Dedifferentiated amniotic fluid mesenchymal stem cell (primary cell): Measurements from ENCODE around the gene C1orf35.
A peak's percentile ranks its signal among the peaks of the same experiment; 100 is the strongest.

ENCODE experiments used
- DNase-seq: peaks from one replicate; pipeline ENCODE4 v3.0.0-alpha.2; 2016; ENCODE audit errors: extremely low spot score

C1orf35 gene

GRCh38 chr1:228094432-228095016, 8.6 kb downstream of the C1orf35 start:
- no peak for DNase-seq

- no peak for DNase-seq
Observed at GRCh38 chr1:228093050-228093906, 9.8 kb downstream of the C1orf35 start.

DNA sequence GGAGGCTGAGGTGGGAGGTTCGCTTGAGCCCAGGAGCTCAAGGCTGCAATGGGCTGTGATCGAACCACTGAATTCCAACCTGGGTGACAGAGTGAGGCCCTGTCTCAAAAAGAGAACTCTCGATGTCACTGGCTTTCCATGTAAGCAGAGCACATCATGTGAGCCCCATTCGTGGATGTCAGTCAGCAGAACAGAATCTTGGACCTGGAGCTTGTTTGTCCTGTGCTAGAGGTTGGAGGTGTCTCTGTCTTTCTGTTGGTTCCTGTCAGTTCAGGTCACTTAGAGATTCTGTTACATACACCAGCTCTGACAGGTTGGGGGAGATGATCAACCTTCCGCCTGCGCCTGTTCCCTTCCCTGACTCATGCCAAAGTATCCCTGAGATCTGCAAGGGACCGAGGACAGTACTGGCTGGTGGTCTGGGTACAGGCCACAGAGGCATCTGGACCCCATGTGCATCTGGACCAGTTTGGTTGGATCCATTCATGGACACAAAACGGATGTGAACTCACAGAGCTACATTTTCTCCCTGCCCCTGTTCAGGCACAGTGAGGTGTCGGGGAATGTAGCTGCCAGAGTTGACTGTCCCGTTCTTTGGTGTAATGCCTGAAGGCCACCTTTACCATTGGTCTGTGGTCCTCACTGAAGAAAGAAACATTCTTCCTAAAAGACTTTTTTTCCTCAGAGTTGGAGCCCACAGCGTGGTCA, 10.6 kb downstream of the C1orf35 start:
- no peak for DNase-seq

- no peak for DNase-seq
Observed at GRCh38 chr1:228091084-228091483, 12.0 kb downstream of the C1orf35 start.

- DNase-seq, result no peak
Observed at GRCh38 chr1:228090613-228091081, 12.5 kb downstream of the C1orf35 start.

DNA sequence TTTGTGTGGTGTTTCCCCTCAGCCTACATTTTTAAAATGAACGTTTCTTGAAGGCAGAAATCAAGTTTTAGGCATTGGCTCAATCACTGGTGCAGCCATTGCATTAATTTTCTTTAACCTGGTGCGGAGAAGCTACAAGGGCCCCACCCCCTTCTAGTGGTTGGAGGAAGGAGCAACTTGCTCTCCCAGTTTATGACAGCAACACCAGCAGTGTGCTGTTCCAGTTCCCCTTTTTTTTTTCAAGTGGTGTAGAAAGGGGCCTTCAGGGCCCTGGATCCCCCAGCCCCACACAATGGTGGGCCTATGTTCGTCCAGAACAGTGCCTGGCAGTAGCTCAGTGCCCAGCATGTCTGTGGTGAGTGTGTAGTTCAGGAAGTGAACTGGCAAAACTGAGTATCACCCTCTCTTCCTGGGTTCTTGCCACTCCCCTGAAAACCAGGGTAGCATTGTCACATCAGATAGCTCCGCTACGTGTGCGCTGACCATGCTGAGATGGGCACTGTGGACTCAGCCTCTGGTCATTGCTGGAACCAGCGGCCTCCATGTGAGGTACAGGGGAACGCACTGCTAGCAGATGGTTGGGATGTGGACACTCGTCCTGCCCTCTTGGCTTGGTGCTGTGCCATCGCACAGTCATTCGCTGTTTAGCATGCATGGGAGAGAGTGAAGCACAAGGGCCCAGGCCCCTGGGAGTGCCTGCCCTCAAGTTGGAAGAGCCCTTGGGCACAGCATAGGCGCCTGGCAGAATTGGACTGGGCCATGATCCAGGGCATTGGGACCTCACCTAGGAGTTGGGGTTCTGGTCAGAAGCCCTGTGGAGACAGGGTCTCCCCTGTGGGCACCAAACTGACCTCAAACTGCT, 13.4 kb downstream of the C1orf35 start:
- no peak for DNase-seq

DNA sequence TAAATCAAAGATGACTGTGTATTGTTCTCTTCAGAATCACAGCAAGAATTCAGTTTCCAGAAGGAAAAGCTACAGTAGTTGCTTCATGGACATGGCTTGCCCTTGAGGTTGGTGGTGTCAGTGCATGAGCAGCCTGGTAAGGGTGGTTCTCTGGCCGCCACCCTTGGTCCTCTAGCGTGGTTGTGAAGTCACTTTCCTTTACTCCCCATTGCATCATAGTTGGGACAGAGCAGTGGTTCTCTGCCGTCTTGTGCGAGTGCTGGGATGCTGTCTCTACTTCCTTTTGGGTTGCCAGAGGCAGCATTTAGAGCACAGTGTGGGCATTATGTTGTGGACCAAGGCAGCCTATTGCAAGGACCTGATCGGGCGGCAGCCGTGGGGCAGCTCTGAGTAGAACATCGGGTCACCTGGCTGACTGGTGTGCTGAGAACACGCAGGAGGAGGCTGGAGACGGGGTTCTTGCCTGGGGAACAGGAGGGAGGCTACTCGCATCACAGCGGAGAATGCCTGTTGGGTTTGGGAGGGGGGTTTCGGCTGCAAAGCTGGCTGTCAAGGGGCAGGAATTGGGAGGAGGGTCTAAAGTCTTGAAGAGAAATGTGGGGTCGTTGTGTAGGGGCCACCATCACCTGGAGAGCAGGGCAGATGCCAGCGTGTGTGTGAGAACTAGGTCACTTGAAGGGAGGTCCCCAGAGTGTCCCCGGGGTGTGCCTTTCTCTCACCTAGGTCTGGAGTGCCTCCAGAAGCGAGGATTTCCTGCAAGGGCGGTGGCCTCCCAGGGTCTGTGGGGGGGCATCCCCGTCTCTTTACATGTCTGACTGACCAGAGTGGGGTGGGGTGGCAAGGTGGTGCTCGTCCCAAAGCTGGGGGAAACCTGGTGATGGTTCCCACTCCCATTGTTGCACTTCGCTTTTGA, 14.3 kb downstream of the C1orf35 start:
- DNase-seq, result no peak

DNA sequence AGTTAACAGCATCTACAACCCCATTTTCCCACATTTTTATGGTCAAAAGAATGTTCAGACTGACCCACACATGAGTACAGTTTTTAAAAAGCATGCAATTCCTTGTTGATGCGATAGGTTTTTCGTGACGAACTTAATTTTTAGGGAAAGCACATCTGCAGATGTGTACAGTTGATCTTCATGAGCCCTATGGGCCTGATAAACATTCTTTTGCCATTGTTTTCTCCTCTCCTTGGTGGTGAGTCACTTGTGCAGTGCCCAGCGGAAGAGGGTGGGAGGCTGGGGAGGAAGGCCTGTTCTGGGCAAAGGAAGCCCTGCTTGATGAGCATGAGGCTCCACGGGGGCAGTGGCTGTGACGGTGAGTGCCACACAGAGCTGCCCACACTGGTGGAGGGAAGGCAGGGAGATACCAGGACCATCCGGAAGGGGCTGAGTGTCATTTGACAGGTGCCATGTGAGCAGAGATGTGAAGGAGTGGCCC, 15.3 kb downstream of the C1orf35 start:
- peak; percentile 64 for DNase-seq

DNA sequence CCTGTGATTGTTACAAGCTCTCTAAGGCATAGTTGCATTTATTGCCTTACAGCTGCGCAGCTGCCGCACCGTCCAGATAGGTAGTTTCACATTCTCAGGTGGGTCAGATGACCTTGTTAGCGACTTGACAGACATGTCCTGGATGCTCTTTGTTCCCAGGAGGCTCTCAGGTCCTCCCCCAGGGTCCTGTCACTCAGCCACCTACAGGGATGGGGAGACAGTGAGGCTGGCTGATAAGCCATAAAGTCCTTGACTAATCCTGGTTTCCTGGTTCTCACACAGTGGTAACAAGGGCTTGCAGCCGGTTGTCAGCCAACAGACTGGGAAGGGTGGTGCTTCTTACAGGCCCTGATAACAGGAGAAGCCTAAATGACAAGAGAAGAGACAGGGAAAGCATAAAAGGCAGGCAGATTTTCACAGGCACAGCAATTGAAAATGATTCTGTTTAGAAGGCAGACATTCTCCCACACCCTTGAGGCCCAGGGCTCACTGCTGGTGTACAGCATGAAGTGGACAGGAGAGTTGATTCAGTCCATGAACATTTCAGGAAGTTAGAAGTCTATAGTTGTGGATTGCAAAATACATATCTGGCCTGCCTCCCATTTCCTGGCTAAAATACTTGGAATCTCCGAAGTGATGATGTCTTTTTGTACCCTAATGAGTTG, 17.7 kb downstream of the C1orf35 start:
- peak; percentile 65 for DNase-seq

GRCh38 chr1:228084797-228085196, 18.3 kb downstream of the C1orf35 start:
- no peak for DNase-seq

GRCh38 chr1:228084325-228084724, 18.8 kb downstream of the C1orf35 start:
- DNase-seq, result peak; percentile 35

GRCh38 chr1:228083871-228084278, 19.2 kb downstream of the C1orf35 start:
- no peak for DNase-seq

DNA sequence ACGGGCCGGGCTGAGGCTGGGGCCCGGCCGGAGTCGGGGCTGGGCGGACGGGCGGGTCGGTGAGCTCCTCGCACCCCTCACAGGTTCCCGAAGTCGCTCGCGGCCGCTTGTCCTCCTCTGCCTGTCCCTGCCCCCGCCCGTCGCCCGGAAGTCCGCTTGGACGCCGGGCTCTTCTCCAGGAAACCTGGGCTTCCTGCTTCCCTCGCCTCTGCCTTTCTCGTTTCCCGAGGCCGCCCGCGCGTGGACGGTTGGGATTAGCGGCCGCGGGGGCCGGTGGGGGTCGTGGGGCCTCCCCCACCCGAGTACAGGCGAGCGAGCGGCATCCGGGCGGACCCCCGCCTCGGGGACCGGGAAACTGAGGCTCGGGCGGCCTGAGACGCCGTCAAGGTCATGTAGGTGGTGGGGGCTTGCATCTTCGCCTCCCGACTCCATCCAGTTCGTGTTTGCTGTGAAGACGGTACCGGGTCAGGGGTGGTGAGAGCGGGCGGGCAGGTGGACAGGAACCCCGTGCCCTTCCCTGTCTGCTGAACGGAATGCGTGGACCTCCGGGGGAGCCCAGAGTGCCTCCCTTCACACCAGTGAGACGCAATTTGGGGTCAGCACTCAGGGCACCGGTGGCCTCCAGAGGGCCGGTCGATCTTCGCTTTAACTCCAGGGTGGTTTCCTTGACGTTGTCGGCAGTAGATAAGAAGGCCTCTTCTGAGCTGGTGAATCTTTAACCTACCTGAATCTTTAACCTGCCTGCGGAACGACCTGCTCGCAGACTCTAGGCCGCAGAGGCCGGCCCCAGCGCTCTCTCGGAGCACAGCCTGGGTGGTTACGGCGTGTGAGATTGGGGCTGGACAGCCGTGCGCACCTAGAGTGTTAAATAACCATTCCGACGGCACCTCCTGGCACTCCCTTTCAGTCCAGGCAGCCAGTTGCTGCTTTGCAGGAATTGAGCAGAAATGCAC, 19.9 kb downstream of the C1orf35 start:
- no peak for DNase-seq

DNA sequence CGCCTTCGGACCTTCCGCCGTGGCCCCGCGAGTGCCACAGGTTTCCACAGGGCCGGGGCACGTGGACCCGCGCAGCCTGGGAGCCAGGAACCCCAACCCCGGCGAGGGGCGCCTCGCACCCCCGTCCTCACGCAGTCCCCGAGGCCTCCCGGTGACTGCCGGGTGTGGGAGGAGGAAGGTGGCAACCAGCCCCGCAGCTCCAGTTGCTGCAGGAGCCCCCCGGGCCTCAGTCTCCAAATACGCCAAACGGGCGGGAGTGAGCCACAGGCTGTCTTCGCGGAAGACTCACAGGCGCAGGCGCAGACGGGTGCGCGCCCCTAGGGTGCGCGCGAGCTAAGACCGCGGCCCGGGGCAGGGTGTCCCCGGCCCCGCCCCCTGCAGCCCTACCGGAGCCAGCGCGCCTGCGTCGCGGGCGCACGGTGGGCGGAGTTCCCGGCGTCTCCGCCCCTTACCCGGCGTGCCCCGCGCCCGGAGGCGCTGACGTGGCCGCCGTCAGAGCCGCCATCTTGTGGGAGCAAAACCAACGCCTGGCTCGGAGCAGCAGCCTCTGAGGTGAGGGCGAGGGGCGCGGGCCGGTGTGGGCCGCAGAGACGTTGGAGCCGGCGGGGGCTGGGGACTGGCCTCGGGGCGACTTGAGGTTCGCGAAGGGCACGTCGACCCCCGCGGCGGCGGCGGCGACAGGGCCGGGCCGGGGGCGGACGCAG, 20.8 kb downstream of the C1orf35 start, which contains the start of gene ARF1:
ARF1 (plus strand) TSS at position 495 of the 704 bp plus-strand sequence. CDS start 14,407 bp downstream, outside the sequence.
- DNase-seq, result peak; percentile 88

DNA sequence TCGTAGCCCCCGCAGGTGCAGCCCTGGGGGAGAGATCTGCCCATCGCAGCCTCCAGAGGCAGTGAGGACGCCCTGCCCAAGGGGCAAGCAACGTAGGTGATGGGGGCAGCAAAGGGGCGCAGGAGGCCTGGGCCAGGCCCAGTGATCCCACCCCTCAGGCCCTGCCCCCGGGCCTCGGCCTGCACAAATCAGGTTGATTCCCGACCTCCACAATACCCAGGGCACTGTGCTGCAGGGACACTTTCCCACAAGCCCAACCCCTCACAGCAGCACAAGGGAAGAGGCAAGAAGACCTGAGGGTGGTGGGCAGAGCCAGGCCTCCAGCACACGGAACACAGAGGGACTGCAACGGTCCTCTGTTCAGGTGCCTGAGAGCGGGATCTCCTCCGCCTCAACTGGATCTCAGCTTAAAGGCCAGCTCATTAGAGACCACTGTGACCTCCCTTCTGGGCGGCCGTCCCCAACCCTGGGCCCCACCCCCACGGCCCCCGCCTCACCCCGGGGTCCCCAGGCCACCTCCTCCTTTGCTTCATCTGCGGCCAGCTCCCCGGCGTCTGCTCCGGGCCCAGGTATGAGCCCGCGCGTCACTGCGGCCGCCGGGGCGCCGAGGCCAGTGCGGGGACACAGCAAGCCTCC, 21.4 kb downstream of the C1orf35 start:
- DNase-seq, result no peak

GRCh38 chr1:228081144-228081543, 22.0 kb downstream of the C1orf35 start:
- DNase-seq, result no peak

- no peak for DNase-seq
Observed at GRCh38 chr1:228079601-228080263, 23.4 kb downstream of the C1orf35 start.
